H1 (cell line): Measurements from ENCODE around the gene AKIRIN1. TPM values are rescaled to one million over a fixed set of nuclear protein-coding genes. Genes with fewer than 3 reads are reported as not detected.

Experiments
- EGR1 ChIP-seq: IDR thresholded peaks from 2 replicates; pipeline ENCODE4 v1.6.1; 2011; ENCODE audit warnings: low read depth, low read length, borderline replicate concordance
- HDAC2 ChIP-seq, 2 experiments: fragments of 300-600 bp in 1 of 2; sonication (generic) in 1 of 2; IDR thresholded peaks; 2 replicates each; pipeline ENCODE4 v1.6.1; 2011 to 2012; ENCODE audit warnings: low read depth in 2 of 2, low read length in 2 of 2, mild to moderate bottlenecking in 2 of 2, moderate library complexity in 2 of 2, borderline replicate concordance in 1 of 2, inconsistent platforms in 1 of 2
- JUND ChIP-seq: IDR thresholded peaks from 2 replicates; pipeline ENCODE4 v1.6.1; 2011; ENCODE audit warnings: mild to moderate bottlenecking, improper control_type of control experiment, low read length
- POLR2A ChIP-seq, 2 experiments: IDR thresholded peaks; 1 replicate in 1 of 2; 2 replicates in 1 of 2; pipeline ENCODE4 v1.6.1; 2011; ENCODE audit warnings: low read depth in 2 of 2, low read length in 2 of 2, mild to moderate bottlenecking in 2 of 2; ENCODE audit errors: control extremely low read depth in 1 of 2
- RBBP5 ChIP-seq: IDR thresholded peaks from 2 replicates; pipeline ENCODE4 v1.7.1; 2012; ENCODE audit warnings: low read depth, mild to moderate bottlenecking, inconsistent platforms, low read length, moderate library complexity, borderline replicate concordance
- RXRA ChIP-seq: IDR thresholded peaks from 2 replicates; pipeline ENCODE4 v1.6.1; 2011; ENCODE audit warnings: low read depth, mild to moderate bottlenecking, low read length, moderate library complexity; ENCODE audit not compliant: insufficient read depth
- TAF1 ChIP-seq: IDR thresholded peaks from 2 replicates; pipeline ENCODE4 v1.6.1; 2011; ENCODE audit warnings: mild to moderate bottlenecking, low read depth, low read length
- TCF12 ChIP-seq: IDR thresholded peaks from 2 replicates; pipeline ENCODE4 v1.6.1; 2011; ENCODE audit warnings: low read depth, mild to moderate bottlenecking, low read length
- polyA plus RNA-seq, 7 experiments: library from polyadenylated mRNA; depleted of rRNA in 3 of 7; stranded (reverse) in 5 of 7; unstranded in 2 of 7; fragments of >200 nt in 5 of 7; fragments of 200-250 nt in 2 of 7; gene quantifications; 1 replicate in 5 of 7; 2 replicates in 1 of 7; 4 replicates in 1 of 7; pipeline versions ENCODE4 v1.2.1 to v1.2.3, GENCODE V29; 2011 to 2013; ENCODE audit warnings: missing spikeins in 2 of 7, mixed read lengths in 2 of 7
- total RNA-seq: library from RNA; stranded (reverse); fragmentation: NEBNext Ultra II Directional; extraction: Animal tissue kit (Norgen Biotek cat#: 25700); gene quantifications from 2 replicates; pipeline ENCODE4 v1.2.1, GENCODE V29; 2021
- TF ChIP-seq, protein P1 (sequence below): fragments of 300-600 bp; sonication (generic); IDR thresholded peaks from 2 replicates; pipeline ENCODE4 v1.7.1; 2012; ENCODE audit warnings: low read length, moderate library complexity, mild to moderate bottlenecking, inconsistent platforms; ENCODE audit not compliant: insufficient replicate concordance

Gene AKIRIN1
- total and polyA plus RNA-seq, 2 of the 8 experiments (the other 6 are each of a cell fraction or from before 2014, with no cell fraction given): 148 to 236 TPM

DNA sequence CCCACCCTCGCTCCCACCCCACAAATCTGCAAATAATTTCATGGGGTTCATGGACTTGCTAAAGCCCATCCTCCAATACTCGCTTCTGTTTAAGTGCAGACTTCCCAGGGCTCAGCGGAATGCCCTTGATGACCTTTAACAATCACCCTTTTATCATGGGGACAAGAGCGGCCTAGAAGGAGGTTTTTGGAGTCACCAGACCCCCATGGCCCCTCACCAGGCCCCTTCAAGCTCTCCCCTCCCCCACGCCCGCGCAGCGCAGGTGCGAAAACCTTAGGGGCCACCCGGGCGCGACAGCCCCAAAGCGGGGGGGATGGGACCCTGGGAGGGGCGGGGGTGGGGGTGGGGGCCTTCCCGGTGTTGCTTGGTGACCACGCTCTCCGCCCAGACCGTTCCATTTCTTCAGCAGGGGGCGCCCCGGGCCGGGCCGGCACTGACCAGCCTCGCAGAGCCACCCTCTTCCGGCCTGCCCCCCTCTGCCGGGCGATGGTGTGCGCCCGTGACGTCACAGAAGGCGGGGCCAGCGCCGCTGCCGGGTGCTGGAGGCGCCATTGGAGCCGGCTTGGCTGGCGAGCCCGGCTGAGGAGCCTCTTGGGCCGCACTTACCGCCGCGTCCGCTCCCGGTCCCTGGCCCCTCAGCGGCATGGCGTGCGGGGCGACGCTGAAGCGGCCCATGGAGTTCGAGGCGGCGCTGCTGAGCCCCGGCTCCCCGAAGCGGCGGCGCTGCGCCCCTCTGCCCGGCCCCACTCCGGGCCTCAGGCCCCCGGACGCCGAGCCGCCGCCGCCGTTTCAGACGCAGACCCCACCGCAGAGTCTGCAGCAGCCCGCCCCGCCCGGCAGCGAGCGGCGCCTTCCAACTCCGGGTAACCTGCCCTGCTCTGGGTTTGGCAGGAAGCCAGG is at the start of gene AKIRIN1 (continued):
- TF ChIP-seq, protein P1, sequence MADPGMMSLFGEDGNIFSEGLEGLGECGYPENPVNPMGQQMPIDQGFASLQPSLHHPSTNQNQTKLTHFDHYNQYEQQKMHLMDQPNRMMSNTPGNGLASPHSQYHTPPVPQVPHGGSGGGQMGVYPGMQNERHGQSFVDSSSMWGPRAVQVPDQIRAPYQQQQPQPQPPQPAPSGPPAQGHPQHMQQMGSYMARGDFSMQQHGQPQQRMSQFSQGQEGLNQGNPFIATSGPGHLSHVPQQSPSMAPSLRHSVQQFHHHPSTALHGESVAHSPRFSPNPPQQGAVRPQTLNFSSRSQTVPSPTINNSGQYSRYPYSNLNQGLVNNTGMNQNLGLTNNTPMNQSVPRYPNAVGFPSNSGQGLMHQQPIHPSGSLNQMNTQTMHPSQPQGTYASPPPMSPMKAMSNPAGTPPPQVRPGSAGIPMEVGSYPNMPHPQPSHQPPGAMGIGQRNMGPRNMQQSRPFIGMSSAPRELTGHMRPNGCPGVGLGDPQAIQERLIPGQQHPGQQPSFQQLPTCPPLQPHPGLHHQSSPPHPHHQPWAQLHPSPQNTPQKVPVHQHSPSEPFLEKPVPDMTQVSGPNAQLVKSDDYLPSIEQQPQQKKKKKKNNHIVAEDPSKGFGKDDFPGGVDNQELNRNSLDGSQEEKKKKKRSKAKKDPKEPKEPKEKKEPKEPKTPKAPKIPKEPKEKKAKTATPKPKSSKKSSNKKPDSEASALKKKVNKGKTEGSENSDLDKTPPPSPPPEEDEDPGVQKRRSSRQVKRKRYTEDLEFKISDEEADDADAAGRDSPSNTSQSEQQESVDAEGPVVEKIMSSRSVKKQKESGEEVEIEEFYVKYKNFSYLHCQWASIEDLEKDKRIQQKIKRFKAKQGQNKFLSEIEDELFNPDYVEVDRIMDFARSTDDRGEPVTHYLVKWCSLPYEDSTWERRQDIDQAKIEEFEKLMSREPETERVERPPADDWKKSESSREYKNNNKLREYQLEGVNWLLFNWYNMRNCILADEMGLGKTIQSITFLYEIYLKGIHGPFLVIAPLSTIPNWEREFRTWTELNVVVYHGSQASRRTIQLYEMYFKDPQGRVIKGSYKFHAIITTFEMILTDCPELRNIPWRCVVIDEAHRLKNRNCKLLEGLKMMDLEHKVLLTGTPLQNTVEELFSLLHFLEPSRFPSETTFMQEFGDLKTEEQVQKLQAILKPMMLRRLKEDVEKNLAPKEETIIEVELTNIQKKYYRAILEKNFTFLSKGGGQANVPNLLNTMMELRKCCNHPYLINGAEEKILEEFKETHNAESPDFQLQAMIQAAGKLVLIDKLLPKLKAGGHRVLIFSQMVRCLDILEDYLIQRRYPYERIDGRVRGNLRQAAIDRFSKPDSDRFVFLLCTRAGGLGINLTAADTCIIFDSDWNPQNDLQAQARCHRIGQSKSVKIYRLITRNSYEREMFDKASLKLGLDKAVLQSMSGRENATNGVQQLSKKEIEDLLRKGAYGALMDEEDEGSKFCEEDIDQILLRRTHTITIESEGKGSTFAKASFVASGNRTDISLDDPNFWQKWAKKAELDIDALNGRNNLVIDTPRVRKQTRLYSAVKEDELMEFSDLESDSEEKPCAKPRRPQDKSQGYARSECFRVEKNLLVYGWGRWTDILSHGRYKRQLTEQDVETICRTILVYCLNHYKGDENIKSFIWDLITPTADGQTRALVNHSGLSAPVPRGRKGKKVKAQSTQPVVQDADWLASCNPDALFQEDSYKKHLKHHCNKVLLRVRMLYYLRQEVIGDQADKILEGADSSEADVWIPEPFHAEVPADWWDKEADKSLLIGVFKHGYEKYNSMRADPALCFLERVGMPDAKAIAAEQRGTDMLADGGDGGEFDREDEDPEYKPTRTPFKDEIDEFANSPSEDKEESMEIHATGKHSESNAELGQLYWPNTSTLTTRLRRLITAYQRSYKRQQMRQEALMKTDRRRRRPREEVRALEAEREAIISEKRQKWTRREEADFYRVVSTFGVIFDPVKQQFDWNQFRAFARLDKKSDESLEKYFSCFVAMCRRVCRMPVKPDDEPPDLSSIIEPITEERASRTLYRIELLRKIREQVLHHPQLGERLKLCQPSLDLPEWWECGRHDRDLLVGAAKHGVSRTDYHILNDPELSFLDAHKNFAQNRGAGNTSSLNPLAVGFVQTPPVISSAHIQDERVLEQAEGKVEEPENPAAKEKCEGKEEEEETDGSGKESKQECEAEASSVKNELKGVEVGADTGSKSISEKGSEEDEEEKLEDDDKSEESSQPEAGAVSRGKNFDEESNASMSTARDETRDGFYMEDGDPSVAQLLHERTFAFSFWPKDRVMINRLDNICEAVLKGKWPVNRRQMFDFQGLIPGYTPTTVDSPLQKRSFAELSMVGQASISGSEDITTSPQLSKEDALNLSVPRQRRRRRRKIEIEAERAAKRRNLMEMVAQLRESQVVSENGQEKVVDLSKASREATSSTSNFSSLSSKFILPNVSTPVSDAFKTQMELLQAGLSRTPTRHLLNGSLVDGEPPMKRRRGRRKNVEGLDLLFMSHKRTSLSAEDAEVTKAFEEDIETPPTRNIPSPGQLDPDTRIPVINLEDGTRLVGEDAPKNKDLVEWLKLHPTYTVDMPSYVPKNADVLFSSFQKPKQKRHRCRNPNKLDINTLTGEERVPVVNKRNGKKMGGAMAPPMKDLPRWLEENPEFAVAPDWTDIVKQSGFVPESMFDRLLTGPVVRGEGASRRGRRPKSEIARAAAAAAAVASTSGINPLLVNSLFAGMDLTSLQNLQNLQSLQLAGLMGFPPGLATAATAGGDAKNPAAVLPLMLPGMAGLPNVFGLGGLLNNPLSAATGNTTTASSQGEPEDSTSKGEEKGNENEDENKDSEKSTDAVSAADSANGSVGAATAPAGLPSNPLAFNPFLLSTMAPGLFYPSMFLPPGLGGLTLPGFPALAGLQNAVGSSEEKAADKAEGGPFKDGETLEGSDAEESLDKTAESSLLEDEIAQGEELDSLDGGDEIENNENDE: peak; percentile 59
- TF ChIP-seq RXRA (0 out of 2 replicates have a peak, but pooled peaks have one; percentile 31), RBBP5 (peak; percentile 58), EGR1 (peak; percentile 59; the same call in 1 of the 2 replicates), POLR2A (IDR thresholded peaks at IDR 0.05; ENCODE audit: control extremely low read depth in 1 of 2, low read depth in 2 of 2, low read length in 2 of 2) (peak; percentile 93 to 95), TAF1 (peak; percentile 94), HDAC2 (IDR thresholded peaks at IDR 0.05; ENCODE audit: borderline replicate concordance in 1 of 2, low read depth in 2 of 2, low read length in 2 of 2) (peak in 1 of 2 experiments; percentile 97; a peak in 2 of 4 replicates), TCF12 (peak; percentile 98), JUND (peak; percentile 96)
